Retina (tissue), 1 donor: ENCODE data around the gene MAST4.
"Not testable (repeated sequence)": the region's sequence is repeated elsewhere in the genome, so short reads cannot be mapped to it uniquely, and the experiment has no call there.

Experiments
- DNase-seq: peaks from one replicate; pipeline ENCODE4 v3.0.0-alpha.2; 2016

MAST4 gene

GRCh38 chr5:66747607-66748006 lies 151.4 kb downstream of the MAST4 start:
- no peak for DNase-seq

GRCh38 chr5:66752668-66753067 lies 156.5 kb downstream of the MAST4 start:
- DNase-seq: not testable (repeated sequence)

GRCh38 chr5:66757219-66757833 lies 161.1 kb downstream of the MAST4 start:
- no peak for DNase-seq

GRCh38 chr5:66757834-66758371 lies 161.7 kb downstream of the MAST4 start:
- DNase-seq: no peak

- no peak for DNase-seq
Measured at GRCh38 chr5:66769030-66769733, 173.0 kb downstream of the MAST4 start.

- peak; percentile 56 for DNase-seq
Measured at GRCh38 chr5:66769839-66770617, 173.8 kb downstream of the MAST4 start.

GRCh38 chr5:66777868-66778267 lies 181.7 kb downstream of the MAST4 start:
- DNase-seq: no peak

- DNase-seq: no peak
Measured at GRCh38 chr5:66779528-66779927, 183.3 kb downstream of the MAST4 start.

- DNase-seq: no peak
Measured at GRCh38 chr5:66788556-66788955, 192.4 kb downstream of the MAST4 start.

- no peak for DNase-seq
Measured at GRCh38 chr5:66789434-66789833, 193.2 kb downstream of the MAST4 start.

- DNase-seq: no peak
Measured at GRCh38 chr5:66793049-66793448, 196.9 kb downstream of the MAST4 start.

GRCh38 chr5:66795682-66796081 lies 199.5 kb downstream of the MAST4 start:
- no peak for DNase-seq

GRCh38 chr5:66796305-66797292 lies 200.4 kb downstream of the MAST4 start:
- DNase-seq: no peak

GRCh38 chr5:66802941-66803340 lies 206.7 kb downstream of the MAST4 start:
- DNase-seq: no peak

GRCh38 chr5:66805514-66806430 lies 209.6 kb downstream of the MAST4 start:
- no peak for DNase-seq

GRCh38 chr5:66807743-66808142 lies 211.6 kb downstream of the MAST4 start:
- peak; percentile 52 for DNase-seq

GRCh38 chr5:66808663-66809062 lies 212.5 kb downstream of the MAST4 start:
- DNase-seq: no peak

- DNase-seq: no peak
Measured at GRCh38 chr5:66810151-66810550, 214.0 kb downstream of the MAST4 start.

- no peak for DNase-seq
Measured at GRCh38 chr5:66810848-66811261, 214.7 kb downstream of the MAST4 start.

- no peak for DNase-seq
Measured at GRCh38 chr5:66812291-66812690, 216.1 kb downstream of the MAST4 start.

GRCh38 chr5:66813306-66813705 lies 217.1 kb downstream of the MAST4 start:
- no peak for DNase-seq
